GM13977 (cell line): Measurements from ENCODE around the gene LSG1.

Experiments
- DNase-seq: peaks from one replicate; pipeline ENCODE4 v3.0.0; 2012; ENCODE audit warnings: low spot score
- in situ Hi-C: fragments of 300-500 bp; cut with MboI; formaldehyde crosslinking; loops from one replicate; pipeline ENCODE4 v1.12.0; 2022; ENCODE audit warnings: low sequenced_read_pairs, low pct_unique_long_range_greater_than_20kb, mixed read lengths, inconsistent platforms; ENCODE audit not compliant: unreplicated experiment
- TF ChIP-seq, protein P1 (sequence below): IDR thresholded peaks from 2 replicates; pipeline ENCODE4 v1.5.1; 2012; ENCODE audit warnings: mild to moderate bottlenecking, control low read depth; ENCODE audit not compliant: insufficient read depth; ENCODE audit errors: extremely low read depth, missing control alignments

LSG1 gene

GRCh38 chr3:194664857-194665256 is 7.1 kb downstream of the LSG1 start:
- in situ Hi-C loops, result no loop called here
- DNase-seq, result no peak
- TF ChIP-seq, protein P1, sequence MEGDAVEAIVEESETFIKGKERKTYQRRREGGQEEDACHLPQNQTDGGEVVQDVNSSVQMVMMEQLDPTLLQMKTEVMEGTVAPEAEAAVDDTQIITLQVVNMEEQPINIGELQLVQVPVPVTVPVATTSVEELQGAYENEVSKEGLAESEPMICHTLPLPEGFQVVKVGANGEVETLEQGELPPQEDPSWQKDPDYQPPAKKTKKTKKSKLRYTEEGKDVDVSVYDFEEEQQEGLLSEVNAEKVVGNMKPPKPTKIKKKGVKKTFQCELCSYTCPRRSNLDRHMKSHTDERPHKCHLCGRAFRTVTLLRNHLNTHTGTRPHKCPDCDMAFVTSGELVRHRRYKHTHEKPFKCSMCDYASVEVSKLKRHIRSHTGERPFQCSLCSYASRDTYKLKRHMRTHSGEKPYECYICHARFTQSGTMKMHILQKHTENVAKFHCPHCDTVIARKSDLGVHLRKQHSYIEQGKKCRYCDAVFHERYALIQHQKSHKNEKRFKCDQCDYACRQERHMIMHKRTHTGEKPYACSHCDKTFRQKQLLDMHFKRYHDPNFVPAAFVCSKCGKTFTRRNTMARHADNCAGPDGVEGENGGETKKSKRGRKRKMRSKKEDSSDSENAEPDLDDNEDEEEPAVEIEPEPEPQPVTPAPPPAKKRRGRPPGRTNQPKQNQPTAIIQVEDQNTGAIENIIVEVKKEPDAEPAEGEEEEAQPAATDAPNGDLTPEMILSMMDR, result no peak

- DNase-seq, result no peak
- in situ Hi-C loops, result no loop called here
- TF ChIP-seq, protein P1, result no peak
Measured at GRCh38 chr3:194661946-194662345, 10.0 kb downstream of the LSG1 start.

DNA sequence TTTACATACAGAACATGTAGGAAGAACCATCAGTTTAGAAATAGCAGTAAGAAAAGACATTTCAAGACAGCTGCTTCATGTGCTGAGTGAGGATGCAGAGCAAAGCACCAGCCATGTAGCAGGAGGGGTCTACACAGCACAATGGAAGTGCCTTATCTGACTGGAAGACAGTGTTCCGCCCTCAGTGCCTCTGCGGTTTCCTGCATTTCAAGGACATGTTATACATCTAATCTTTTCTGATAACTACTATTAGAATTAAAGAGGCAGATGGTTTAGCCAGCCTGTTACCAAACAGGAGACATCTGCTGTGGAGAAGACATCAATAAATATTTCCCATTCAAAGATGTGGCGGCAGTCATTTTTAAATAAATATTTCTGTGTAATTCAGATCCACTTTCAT is 10.6 kb downstream of the LSG1 start:
- in situ Hi-C loops, result no loop called here
- TF ChIP-seq, protein P1, result no peak
- no peak for DNase-seq

DNA sequence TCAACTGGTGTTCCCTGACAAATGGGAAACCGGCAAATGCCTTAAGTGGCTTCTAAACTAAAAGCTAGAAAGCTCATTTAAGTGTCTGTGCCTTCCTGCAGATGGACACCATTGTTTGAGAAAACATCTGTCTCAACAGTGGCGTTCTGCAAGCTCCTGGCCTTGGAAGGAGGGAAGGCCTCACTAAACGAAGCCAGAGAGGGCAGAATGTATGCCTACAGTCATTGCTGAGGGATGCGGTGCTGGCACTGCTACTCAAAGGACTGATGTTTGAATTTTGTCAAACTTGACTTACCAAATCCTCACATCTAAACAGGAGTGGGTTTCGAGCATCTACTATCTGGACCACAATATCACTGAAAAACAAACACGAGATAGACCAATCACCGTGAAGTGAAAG is 12.2 kb downstream of the LSG1 start:
- in situ Hi-C loops, result no loop called here
- no peak for DNase-seq
- TF ChIP-seq, protein P1, result no peak

GRCh38 chr3:194658477-194659242 is 13.3 kb downstream of the LSG1 start:
- in situ Hi-C loops, result no loop called here
- TF ChIP-seq, protein P1, result no peak
- no peak for DNase-seq

GRCh38 chr3:194657439-194657838 is 14.6 kb downstream of the LSG1 start:
- TF ChIP-seq, protein P1, result no peak
- no peak for DNase-seq

More at GRCh38 chr3:194657439-194657838, 14.6 kb downstream of the LSG1 start:
- in situ Hi-C loops, result no loop called here
